Vagina (tissue), 2 donors: ENCODE measurements around the gene GALE. TPM values are rescaled to one million over a fixed set of nuclear protein-coding genes. Genes with fewer than 3 reads are reported as not detected.
"Not testable (repeated sequence)": the region's sequence is repeated elsewhere in the genome, so short reads cannot be mapped to it uniquely, and the experiment has no call there.

Source experiments
- DNase-seq, 2 donors: peaks; one replicate each; pipeline ENCODE4 v3.0.0-alpha.2; 2017; ENCODE audit errors: extremely low spot score in 2 of 2
- H3K27ac ChIP-seq: fragments of 200-600 bp; sonication (generic); one replicate; pipeline ENCODE4 v1.5.1; 2019
- H3K27me3 ChIP-seq: fragments of 200-600 bp; sonication (generic); one replicate; pipeline ENCODE4 v1.5.1; 2019
- H3K36me3 ChIP-seq, 2 donors: fragments of 200-600 bp; sonication (generic); one replicate each; pipeline ENCODE4 v1.5.1; 2017 to 2019
- H3K4me1 ChIP-seq: fragments of 200-600 bp; sonication (generic); one replicate; pipeline ENCODE4 v1.5.1; 2019
- H3K4me3 ChIP-seq, 2 donors: fragments of 200-600 bp; sonication (generic); 1 replicate in 1 of 2; 2 replicates in 1 of 2; pipeline ENCODE4 v1.5.1; 2016 to 2019
- H3K9me3 ChIP-seq: fragments of 200-600 bp; sonication (generic); one replicate; pipeline ENCODE4 v1.5.1; 2019
- POLR2A ChIP-seq, 2 donors: fragments of 450-650 bp; IDR thresholded peaks; one replicate each; pipeline ENCODE4 v1.6.1; 2017; ENCODE audit warnings: antibody characterized with exemption in 2 of 2, mild to moderate bottlenecking in 2 of 2, moderate library complexity in 2 of 2
- POLR2AphosphoS5 ChIP-seq, 2 donors: sonication (generic); formaldehyde crosslinking; IDR thresholded peaks; one replicate each; pipeline ENCODE4 v1.9.0; 2017; ENCODE audit warnings: antibody characterized with exemption in 2 of 2, mild to moderate bottlenecking in 2 of 2, low read depth in 1 of 2; ENCODE audit not compliant: insufficient read depth in 1 of 2
- intact Hi-C: fragments of 100-400 bp; cut with DNase I; formaldehyde crosslinking; loops from one replicate; pipeline ENCODE4 v1.15.1; 2023
- total RNA-seq: library from RNA; depleted of rRNA; stranded (reverse); fragments of >200 nt; gene quantifications from one replicate; pipeline ENCODE4 v1.2.3, GENCODE V29; 2016
- TF ChIP-seq, protein P1 (sequence below), 3 experiments: fragments of 450-650 bp in 2 of 3; fragments of 200-600 bp in 1 of 3; sonication (generic) in 1 of 3; IDR thresholded peaks; one replicate each; pipeline ENCODE4 v1.5.1; 2017 to 2019; ENCODE audit warnings: antibody characterized with exemption in 3 of 3, mild to moderate bottlenecking in 2 of 3, moderate library complexity in 2 of 3

GALE gene
- total RNA-seq, 1 donor from 2014 or later = 12.3 TPM

DNA sequence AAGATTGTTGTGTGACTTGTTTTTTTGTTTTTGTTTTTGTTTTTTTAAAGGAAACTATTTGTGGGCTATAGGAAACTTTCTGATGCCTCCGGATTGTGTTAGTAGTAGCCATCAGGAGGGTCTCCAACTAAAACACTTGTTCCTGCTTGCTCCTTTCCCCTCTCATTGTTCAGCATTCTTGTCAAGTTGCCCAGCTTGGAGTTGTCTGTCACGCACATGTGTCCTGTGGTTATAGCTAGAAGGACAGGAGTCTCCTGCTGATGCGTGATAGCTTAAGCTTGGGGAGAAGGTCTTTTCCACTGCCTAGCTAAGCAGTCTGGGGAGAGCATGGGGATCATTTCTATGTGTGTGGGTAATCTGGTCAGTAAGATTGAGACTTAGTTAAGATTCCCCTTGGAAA, 12.9 kb downstream of the GALE start:
- intact Hi-C loops = no loop called here
- peaks cover 21% of the 10 kb centered on the region for H3K4me1 ChIP-seq
- H3K9me3 ChIP-seq = no peaks in the 10 kb centered on the region
- H3K27ac ChIP-seq = no peak overlapping the region
- no peak overlapping the region for H3K4me3 ChIP-seq
- DNase-seq = no peak
- no peaks in the 10 kb centered on the region for H3K27me3 ChIP-seq
- TF ChIP-seq POLR2A (IDR thresholded peaks at IDR 0.05) (no peak), POLR2AphosphoS5 (IDR thresholded peaks at IDR 0.05; ENCODE audit: insufficient read depth in 1 of 2, low read depth in 1 of 2) (no peak)
- TF ChIP-seq, protein P1, sequence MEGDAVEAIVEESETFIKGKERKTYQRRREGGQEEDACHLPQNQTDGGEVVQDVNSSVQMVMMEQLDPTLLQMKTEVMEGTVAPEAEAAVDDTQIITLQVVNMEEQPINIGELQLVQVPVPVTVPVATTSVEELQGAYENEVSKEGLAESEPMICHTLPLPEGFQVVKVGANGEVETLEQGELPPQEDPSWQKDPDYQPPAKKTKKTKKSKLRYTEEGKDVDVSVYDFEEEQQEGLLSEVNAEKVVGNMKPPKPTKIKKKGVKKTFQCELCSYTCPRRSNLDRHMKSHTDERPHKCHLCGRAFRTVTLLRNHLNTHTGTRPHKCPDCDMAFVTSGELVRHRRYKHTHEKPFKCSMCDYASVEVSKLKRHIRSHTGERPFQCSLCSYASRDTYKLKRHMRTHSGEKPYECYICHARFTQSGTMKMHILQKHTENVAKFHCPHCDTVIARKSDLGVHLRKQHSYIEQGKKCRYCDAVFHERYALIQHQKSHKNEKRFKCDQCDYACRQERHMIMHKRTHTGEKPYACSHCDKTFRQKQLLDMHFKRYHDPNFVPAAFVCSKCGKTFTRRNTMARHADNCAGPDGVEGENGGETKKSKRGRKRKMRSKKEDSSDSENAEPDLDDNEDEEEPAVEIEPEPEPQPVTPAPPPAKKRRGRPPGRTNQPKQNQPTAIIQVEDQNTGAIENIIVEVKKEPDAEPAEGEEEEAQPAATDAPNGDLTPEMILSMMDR (IDR thresholded peaks at IDR 0.05) = no peak
- H3K36me3 ChIP-seq = peaks cover 0 to 25% of the 10 kb centered on the region in 2 donors

DNA sequence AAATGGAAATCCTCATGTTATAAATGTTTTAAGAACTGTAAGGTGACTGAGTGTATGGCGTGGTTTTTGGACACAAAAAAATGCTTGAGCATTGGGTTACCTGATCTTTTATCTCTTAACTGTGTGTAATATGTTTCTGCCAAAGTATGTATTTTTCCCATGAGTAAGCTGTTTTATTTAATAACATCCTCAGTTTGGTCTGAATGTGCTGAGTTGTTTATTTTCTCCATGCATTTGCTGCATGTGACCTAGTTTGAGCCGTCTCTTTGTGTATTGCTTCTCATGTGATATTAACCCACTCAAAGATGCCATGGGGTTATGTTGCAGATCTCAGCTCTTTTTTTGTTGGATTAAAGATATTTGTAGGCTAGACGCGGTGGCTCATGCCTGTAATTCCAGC, 15.7 kb downstream of the GALE start:
- no peak for DNase-seq
- intact Hi-C loops = no loop called here
- TF ChIP-seq, protein P1 (IDR thresholded peaks at IDR 0.05) = no peak
- no peak for TF ChIP-seq POLR2A (IDR thresholded peaks at IDR 0.05)
- TF ChIP-seq POLR2AphosphoS5 (IDR thresholded peaks at IDR 0.05; ENCODE audit: insufficient read depth in 1 of 2, low read depth in 1 of 2) = no peak
- no peak overlapping the region for H3K4me3 ChIP-seq
- H3K4me1 ChIP-seq = peaks cover 10% of the 10 kb centered on the region
- H3K9me3 ChIP-seq = no peaks in the 10 kb centered on the region
- H3K27me3 ChIP-seq = no peaks in the 10 kb centered on the region
- H3K27ac ChIP-seq = no peak overlapping the region
- peaks cover 0 to 36% of the 10 kb centered on the region in 2 donors for H3K36me3 ChIP-seq

DNA sequence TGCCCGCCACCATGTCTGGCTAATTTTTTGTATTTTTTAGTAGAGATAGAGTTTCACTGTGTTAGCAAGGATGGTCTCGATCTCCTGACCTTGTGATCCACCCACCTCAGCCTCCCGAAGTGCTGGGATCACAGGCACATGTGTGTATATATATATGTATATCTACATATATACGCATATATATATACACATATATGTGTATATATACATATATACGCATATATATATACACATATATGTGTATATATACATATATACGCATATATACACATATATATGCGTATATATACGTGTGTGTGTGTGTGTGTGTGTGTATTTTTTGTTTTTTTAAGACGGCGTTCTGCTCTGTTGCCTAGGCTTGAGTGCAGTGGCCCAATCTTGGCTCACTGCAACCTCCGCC, 17.4 kb downstream of the GALE start:
- intact Hi-C loops, DNase-seq, H3K27ac ChIP-seq, H3K4me3 ChIP-seq, H3K27me3 ChIP-seq, H3K9me3 ChIP-seq: not testable (repeated sequence)
- peaks cover 0 to 36% of the 10 kb centered on the region in 2 donors for H3K36me3 ChIP-seq
- H3K4me1 ChIP-seq = peaks cover 21% of the 10 kb centered on the region

DNA sequence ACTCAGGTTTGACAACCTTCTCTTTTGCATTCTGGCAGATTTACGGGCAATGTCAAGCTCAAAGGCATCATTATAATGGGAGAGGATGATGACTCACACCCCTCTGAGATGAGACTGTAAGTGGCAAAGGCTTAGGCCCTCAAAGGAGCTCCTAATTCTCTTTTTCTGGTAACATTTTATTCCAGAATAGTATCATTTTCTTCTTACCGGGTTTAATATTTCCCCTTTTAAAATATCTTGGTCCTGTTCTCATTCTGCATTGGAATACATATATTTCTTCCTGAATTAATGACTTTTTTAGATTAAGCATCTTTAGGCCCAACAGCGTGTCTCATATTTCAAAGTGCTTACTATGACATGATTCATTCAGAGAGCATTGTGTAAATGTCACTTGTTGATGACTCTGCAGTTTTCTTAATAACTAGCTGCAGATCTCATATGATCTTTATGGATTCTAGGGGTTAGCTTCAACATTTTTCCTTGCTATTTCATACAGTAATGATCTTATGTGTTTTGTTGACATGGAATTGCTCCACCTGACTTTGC, 20.7 kb downstream of the GALE start:
- no peak overlapping the region for H3K4me3 ChIP-seq
- no peak overlapping the region for H3K27ac ChIP-seq
- peaks cover 0 to 11% of the 10 kb centered on the region in 2 donors for H3K36me3 ChIP-seq
- TF ChIP-seq, protein P1 (IDR thresholded peaks at IDR 0.05) = no peak
- TF ChIP-seq POLR2A (IDR thresholded peaks at IDR 0.05) (no peak), POLR2AphosphoS5 (IDR thresholded peaks at IDR 0.05; ENCODE audit: insufficient read depth in 1 of 2, low read depth in 1 of 2) (no peak)
- intact Hi-C loops = no loop called here
- H3K9me3 ChIP-seq = no peaks in the 10 kb centered on the region
- DNase-seq = no peak
- no peaks in the 10 kb centered on the region for H3K27me3 ChIP-seq
- H3K4me1 ChIP-seq = peaks cover 30% of the 10 kb centered on the region

DNA sequence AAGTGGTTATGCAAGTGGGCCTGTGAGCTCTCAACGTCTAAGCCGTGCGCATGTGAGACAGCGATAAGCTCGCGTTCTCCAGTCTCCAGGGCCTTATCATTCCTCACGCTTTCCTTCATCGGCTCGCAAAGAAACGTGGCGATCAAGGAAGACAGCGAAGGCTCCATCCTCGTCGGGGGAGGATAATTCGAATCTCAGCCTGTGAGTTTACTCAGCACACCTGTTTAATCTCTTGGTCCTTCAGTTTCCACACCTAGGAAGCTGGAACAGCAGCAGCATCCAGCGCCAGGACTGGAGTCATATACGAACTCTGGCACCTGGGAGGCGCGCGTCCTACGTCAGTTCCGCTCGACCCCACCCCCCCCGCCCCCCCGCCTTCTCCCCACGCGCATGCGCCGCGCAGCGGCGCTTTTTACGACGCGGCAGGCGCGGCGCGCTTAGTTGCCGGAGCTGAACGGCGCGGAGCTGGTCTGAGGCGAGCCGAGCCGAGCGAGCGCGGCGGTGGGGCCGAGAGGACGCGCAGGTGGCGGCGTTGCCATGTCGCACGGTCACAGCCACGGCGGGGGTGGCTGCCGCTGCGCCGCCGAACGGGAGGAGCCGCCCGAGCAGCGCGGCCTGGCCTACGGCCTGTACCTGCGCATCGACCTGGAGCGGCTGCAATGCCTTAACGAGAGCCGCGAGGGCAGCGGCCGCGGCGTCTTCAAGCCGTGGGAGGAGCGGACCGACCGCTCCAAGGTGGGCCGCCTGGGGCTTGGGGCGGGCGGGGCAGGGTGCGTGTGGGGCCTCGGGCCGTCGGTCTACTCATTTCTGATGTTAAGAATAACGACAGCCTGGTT, 22.4 kb downstream of the GALE start, which contains the start of gene PITHD1:
Gene PITHD1, plus strand, starts transcription at position 440 of the 836 bp plus-strand sequence. Its CDS starts 98 bp downstream, at position 538.
- H3K27me3 ChIP-seq = no peaks in the 10 kb centered on the region
- intact Hi-C loops = no loop called here
- peak within 1 kb of the TSS; percentile 95 to 96 for H3K4me3 ChIP-seq
- no peak for DNase-seq
- H3K9me3 ChIP-seq = no peaks in the 10 kb centered on the region
- peak within 1 kb of the TSS; percentile 81 for H3K27ac ChIP-seq
- peak in 1 of 2 donors; percentile 53 for TF ChIP-seq POLR2AphosphoS5 (IDR thresholded peaks at IDR 0.05; ENCODE audit: insufficient read depth in 1 of 2, low read depth in 1 of 2)
- peak in 1 of 2 donors; percentile 83 for TF ChIP-seq POLR2A (IDR thresholded peaks at IDR 0.05)
- TF ChIP-seq, protein P1 (IDR thresholded peaks at IDR 0.05) = no peak
- H3K4me1 ChIP-seq = peaks cover 30% of the 10 kb centered on the region
- H3K36me3 ChIP-seq = peaks cover 0 to 11% of the 10 kb centered on the region in 2 donors
